ENCODE measurements around the gene ALOX5. TPM values are rescaled to one million over a fixed set of nuclear protein-coding genes. Genes with fewer than 3 reads are reported as not detected.

The ALOX5 gene
- total and polyA plus RNA-seq, 4 donors, result 21.5 to 270 (median 144) TPM

DNA sequence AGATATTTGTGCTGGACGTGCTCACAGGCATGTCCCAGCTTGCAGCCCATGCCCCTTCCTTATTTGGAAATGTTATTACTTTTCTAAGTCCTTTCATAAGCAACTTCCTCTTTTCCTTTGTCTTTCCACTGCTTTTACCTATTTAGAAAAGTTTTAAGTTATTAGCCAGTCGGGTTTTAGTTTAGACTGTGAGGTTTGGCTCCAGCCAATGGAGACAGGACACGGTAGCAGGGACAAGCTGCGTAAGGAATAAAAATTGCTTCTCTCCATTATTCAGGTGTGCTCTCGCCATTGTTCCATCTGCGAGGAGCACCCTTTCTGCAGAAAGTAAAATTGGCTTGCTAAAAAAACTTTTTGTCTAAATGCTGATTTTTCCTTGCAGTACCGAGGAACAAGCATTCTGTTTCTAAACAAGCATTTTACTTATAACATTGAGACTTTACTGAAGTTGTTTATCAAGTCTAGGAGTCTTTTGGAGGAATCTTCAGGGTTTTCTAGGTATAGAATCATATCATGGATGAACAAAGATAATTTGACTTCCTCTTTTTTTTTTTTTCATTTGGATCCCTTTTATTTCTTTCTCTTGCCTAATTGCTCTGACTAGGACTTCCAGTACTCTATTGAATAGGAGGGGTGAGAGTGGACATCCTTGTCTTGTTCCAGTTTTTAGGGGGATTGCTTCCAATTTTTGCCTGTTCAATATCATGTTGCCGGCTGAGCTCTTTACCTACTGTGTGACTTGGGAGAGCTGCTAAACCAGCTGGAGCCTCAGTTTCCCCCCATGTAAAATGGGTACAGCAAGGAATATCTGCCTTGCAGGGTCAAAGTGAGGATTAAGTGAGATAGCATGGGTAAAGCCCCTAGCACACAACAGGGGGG lies 63.8 kb downstream of the ALOX5 start:
- Histone ChIP-seq H3K9me3 (ENCODE audit: control insufficient read depth in 4 of 4, insufficient read depth in 3 of 4, low read length in 3 of 4) (peaks cover 0 to 2% (median 0%) of the 10 kb centered on the region in 4 donors), H3K4me3 (no peak overlapping the region), H3K9ac (ENCODE audit: insufficient read depth in 1 of 2, low read length in 2 of 2) (no peak overlapping the region), H3K27me3 (ENCODE audit: control insufficient read depth in 3 of 3, insufficient read depth in 3 of 3, low read length in 2 of 3) (no peaks in the 10 kb centered on the region), H3K4me1 (ENCODE audit: control insufficient read depth in 5 of 5, insufficient read depth in 5 of 5, low read length in 5 of 5) (no peaks in the 10 kb centered on the region), H3K36me3 (ENCODE audit: control insufficient read depth in 4 of 4, insufficient read depth in 4 of 4, low read length in 4 of 4) (peaks cover 0 to 3% (median 0%) of the 10 kb centered on the region in 4 donors), H3K27ac (ENCODE audit: low read depth in 1 of 2, low read length in 1 of 2) (no peak overlapping the region)
- TF ChIP-seq, protein P1, sequence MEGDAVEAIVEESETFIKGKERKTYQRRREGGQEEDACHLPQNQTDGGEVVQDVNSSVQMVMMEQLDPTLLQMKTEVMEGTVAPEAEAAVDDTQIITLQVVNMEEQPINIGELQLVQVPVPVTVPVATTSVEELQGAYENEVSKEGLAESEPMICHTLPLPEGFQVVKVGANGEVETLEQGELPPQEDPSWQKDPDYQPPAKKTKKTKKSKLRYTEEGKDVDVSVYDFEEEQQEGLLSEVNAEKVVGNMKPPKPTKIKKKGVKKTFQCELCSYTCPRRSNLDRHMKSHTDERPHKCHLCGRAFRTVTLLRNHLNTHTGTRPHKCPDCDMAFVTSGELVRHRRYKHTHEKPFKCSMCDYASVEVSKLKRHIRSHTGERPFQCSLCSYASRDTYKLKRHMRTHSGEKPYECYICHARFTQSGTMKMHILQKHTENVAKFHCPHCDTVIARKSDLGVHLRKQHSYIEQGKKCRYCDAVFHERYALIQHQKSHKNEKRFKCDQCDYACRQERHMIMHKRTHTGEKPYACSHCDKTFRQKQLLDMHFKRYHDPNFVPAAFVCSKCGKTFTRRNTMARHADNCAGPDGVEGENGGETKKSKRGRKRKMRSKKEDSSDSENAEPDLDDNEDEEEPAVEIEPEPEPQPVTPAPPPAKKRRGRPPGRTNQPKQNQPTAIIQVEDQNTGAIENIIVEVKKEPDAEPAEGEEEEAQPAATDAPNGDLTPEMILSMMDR (IDR thresholded peaks at IDR 0.05; ENCODE audit: control extremely low read depth, extremely low read depth), result no peak
- 66 to 77% methylated on average over 8 of the region's 8 CpGs for WGBS, 2 donors
- DNase-seq, result no peak
- no peak for ATAC-seq (ENCODE audit: insufficient read depth, low FRiP score)

DNA sequence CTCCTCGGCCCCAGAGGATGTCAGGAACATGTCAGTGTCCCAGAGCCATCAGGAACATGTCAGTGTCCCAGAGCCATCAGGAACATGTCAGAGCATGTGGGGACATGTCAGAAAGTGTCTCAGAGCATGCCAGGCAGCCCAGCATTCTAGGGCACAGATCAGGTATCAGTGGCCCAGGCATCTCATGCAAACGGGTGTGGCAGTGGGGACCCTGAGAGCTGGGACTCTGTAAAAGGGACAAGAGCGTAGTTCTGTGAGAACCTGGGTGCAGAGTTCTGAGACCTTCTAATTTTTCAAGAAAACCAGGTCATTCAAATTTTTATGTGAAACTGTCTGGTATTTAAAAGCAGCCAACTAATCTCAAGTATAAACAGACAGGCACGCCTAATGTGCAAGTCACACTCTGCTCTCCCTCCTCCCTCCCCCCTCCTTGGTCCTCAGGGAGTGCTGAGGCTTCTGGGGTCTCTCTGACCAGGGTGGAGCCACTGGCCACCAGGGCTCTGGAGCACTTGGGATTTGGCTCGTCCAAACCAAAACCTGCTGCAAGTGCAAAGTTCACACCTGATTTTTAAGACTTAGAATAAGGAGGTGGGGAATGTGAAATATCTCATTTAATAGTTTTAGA lies 64.6 kb downstream of the ALOX5 start:
- H3K4me1 ChIP-seq (ENCODE audit: control insufficient read depth in 5 of 5, insufficient read depth in 5 of 5, low read length in 5 of 5), result no peaks in the 10 kb centered on the region
- H3K9me3 ChIP-seq (ENCODE audit: control insufficient read depth in 4 of 4, insufficient read depth in 3 of 4, low read length in 3 of 4), result peaks cover 0 to 2% (median 0%) of the 10 kb centered on the region in 4 donors
- H3K4me3 ChIP-seq, result no peak overlapping the region
- H3K27me3 ChIP-seq (ENCODE audit: control insufficient read depth in 3 of 3, insufficient read depth in 3 of 3, low read length in 2 of 3), result no peaks in the 10 kb centered on the region
- TF ChIP-seq, protein P1 (IDR thresholded peaks at IDR 0.05; ENCODE audit: control extremely low read depth, extremely low read depth), result no peak
- peaks cover 0 to 3% (median 0%) of the 10 kb centered on the region in 4 donors for H3K36me3 ChIP-seq (ENCODE audit: control insufficient read depth in 4 of 4, insufficient read depth in 4 of 4, low read length in 4 of 4)
- ATAC-seq (ENCODE audit: insufficient read depth, low FRiP score), result no peak
- H3K27ac ChIP-seq (ENCODE audit: low read depth in 1 of 2, low read length in 1 of 2), result no peak overlapping the region
- no peak for DNase-seq
- 57 to 76% methylated on average over 5 of the region's 5 CpGs for WGBS, 2 donors
- no peak overlapping the region for H3K9ac ChIP-seq (ENCODE audit: insufficient read depth in 1 of 2, low read length in 2 of 2)

DNA sequence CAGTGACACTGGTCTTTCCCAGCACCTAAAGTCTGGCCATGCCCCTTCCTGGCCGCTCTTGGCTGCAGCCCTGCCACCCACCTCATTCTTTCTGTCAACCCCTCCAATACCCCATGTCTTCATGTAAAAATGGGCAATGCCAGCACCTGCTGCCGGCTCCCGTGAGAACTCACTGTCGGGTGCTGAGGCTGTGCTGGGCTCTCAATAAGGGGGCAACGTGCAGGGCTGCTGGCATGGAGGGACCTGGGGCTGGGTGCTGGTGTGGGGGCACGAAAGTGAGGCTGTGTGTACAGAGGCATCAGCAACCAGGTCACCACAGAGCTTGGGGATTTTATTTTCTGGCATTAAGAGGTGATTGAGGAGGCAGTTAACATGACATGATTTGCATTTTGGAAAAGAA lies 65.3 kb downstream of the ALOX5 start:
- H3K4me3 ChIP-seq, result no peak overlapping the region
- no peak for DNase-seq
- H3K4me1 ChIP-seq (ENCODE audit: control insufficient read depth in 5 of 5, insufficient read depth in 5 of 5, low read length in 5 of 5), result no peaks in the 10 kb centered on the region
- H3K27ac ChIP-seq (ENCODE audit: low read depth in 1 of 2, low read length in 1 of 2), result no peak overlapping the region
- TF ChIP-seq, protein P1 (IDR thresholded peaks at IDR 0.05; ENCODE audit: control extremely low read depth, extremely low read depth), result no peak
- H3K36me3 ChIP-seq (ENCODE audit: control insufficient read depth in 4 of 4, insufficient read depth in 4 of 4, low read length in 4 of 4), result peaks cover 0 to 2% (median 0%) of the 10 kb centered on the region in 4 donors
- 79 to 90% methylated on average over 6 of the region's 6 CpGs for WGBS, 2 donors
- peaks cover 0 to 2% (median 0%) of the 10 kb centered on the region in 4 donors for H3K9me3 ChIP-seq (ENCODE audit: control insufficient read depth in 4 of 4, insufficient read depth in 3 of 4, low read length in 3 of 4)
- no peak for ATAC-seq (ENCODE audit: insufficient read depth, low FRiP score)
- H3K27me3 ChIP-seq (ENCODE audit: control insufficient read depth in 3 of 3, insufficient read depth in 3 of 3, low read length in 2 of 3), result no peaks in the 10 kb centered on the region
- H3K9ac ChIP-seq (ENCODE audit: insufficient read depth in 1 of 2, low read length in 2 of 2), result no peak overlapping the region

Measured in lung (tissue), 12 donors.